H1 (cell line): ENCODE results near the gene MAPK8IP3. TPM values are rescaled to one million over a fixed set of nuclear protein-coding genes. Genes with fewer than 3 reads are reported as not detected.

Source experiments
- ATF2 ChIP-seq: IDR thresholded peaks from 2 replicates; pipeline ENCODE4 v1.6.1; 2012; ENCODE audit warnings: low read length, inconsistent platforms
- HDAC2 ChIP-seq, 2 experiments: fragments of 300-600 bp in 1 of 2; sonication (generic) in 1 of 2; IDR thresholded peaks; 2 replicates each; pipeline ENCODE4 v1.6.1; 2011 to 2012; ENCODE audit warnings: low read depth in 2 of 2, low read length in 2 of 2, mild to moderate bottlenecking in 2 of 2, moderate library complexity in 2 of 2, borderline replicate concordance in 1 of 2, inconsistent platforms in 1 of 2
- KDM1A ChIP-seq: fragments of 200-600, 300-600 bp; sonication (generic); IDR thresholded peaks from 2 replicates; pipeline ENCODE4 v1.7.1; 2016; ENCODE audit warnings: mild to moderate bottlenecking, low read length, borderline replicate concordance
- KDM4A ChIP-seq: IDR thresholded peaks from one replicate; pipeline ENCODE4 v1.7.1; 2012; ENCODE audit warnings: low read depth, mild to moderate bottlenecking, moderate library complexity, low read length, inconsistent platforms; ENCODE audit not compliant: severe bottlenecking
- MAFK ChIP-seq: IDR thresholded peaks from 2 replicates; pipeline ENCODE4 v1.6.1; 2012; ENCODE audit warnings: low read depth, mild to moderate bottlenecking, improper control_type of control experiment, low read length
- SP4 ChIP-seq: IDR thresholded peaks from 2 replicates; pipeline ENCODE4 v1.6.1; 2012; ENCODE audit warnings: low read length, inconsistent platforms
- ZNF274 ChIP-seq: IDR thresholded peaks from 2 replicates; pipeline ENCODE4 v1.7.0; 2012; ENCODE audit warnings: low read length, borderline replicate concordance; ENCODE audit errors: extremely low read depth
- polyA plus RNA-seq, 7 experiments: library from polyadenylated mRNA; depleted of rRNA in 3 of 7; stranded (reverse) in 5 of 7; unstranded in 2 of 7; fragments of >200 nt in 5 of 7; fragments of 200-250 nt in 2 of 7; gene quantifications; 1 replicate in 5 of 7; 2 replicates in 1 of 7; 4 replicates in 1 of 7; pipeline versions ENCODE4 v1.2.1 to v1.2.3, GENCODE V29; 2011 to 2013; ENCODE audit warnings: missing spikeins in 2 of 7, mixed read lengths in 2 of 7
- total RNA-seq: library from RNA; stranded (reverse); fragmentation: NEBNext Ultra II Directional; extraction: Animal tissue kit (Norgen Biotek cat#: 25700); gene quantifications from 2 replicates; pipeline ENCODE4 v1.2.1, GENCODE V29; 2021

The MAPK8IP3 gene
- total and polyA plus RNA-seq, 2 of the 8 experiments (the other 6 are each of a cell fraction or from before 2014, with no cell fraction given): 16.9 to 43.4 TPM

GRCh38 chr16:1787322-1788094 is 81.5 kb downstream of the MAPK8IP3 start (continued):
- TF ChIP-seq ZNF274 (no peak), HDAC2 (IDR thresholded peaks at IDR 0.05; ENCODE audit: borderline replicate concordance in 1 of 2, low read depth in 2 of 2, low read length in 2 of 2) (no peak), KDM1A (no peak), KDM4A (no peak), ATF2 (no peak), SP4 (no peak), MAFK (no peak)
- TF ChIP-seq, all 59 proteins: peak for 0
